Esophagus squamous epithelium (tissue), 5 donors: ENCODE results near the gene TTC3. TPM values are rescaled to one million over a fixed set of nuclear protein-coding genes. Genes with fewer than 3 reads are reported as not detected.

Experiments used
- DNase-seq: peaks from one replicate; lab custom pipeline; 2025; lab: John Stamatoyannopoulos, UW
- H3K27ac ChIP-seq, 4 donors: fragments of 200-600 bp; sonication (generic); one replicate each; pipeline ENCODE4 v1.5.1; 2016 to 2019; ENCODE audit warnings: mild to moderate bottlenecking in 1 of 4
- H3K27me3 ChIP-seq, 4 donors: fragments of 200-600 bp; sonication (generic); 1 replicate in 3 of 4; 2 replicates in 1 of 4; pipeline versions ENCODE4 v1.5.1 to v1.6.0; 2017 to 2021; ENCODE audit warnings: antibody characterized with exemption in 1 of 4
- H3K36me3 ChIP-seq, 3 donors: fragments of 200-600 bp; sonication (generic); one replicate each; pipeline ENCODE4 v1.5.1; 2016 to 2019
- H3K4me1 ChIP-seq, 3 donors: fragments of 200-600 bp; sonication (generic); one replicate each; pipeline ENCODE4 v1.5.1; 2017 to 2019
- H3K4me3 ChIP-seq, 4 donors: fragments of 200-600 bp; sonication (generic); 1 replicate in 3 of 4; 2 replicates in 1 of 4; pipeline ENCODE4 v1.5.1; 2016 to 2019; ENCODE audit warnings: mild to moderate bottlenecking in 2 of 4, moderate library complexity in 1 of 4
- H3K9me3 ChIP-seq, 3 donors: fragments of 200-600 bp; sonication (generic); one replicate each; pipeline ENCODE4 v1.5.1; 2016 to 2019
- POLR2A ChIP-seq, 4 donors: fragments of 450-650 bp; IDR thresholded peaks; one replicate each; pipeline ENCODE4 v1.6.1; 2017; ENCODE audit warnings: antibody characterized with exemption in 4 of 4, mild to moderate bottlenecking in 4 of 4, moderate library complexity in 3 of 4
- WGBS, 2 donors: methylation state at CpG; one replicate each; pipeline ENCODE4 v1.1.5; 2018; 5-methylcytosine and 5-hydroxymethylcytosine counted together
- intact Hi-C: fragments of 100-400 bp; cut with DNase I; formaldehyde crosslinking; loops from one replicate; pipeline ENCODE4 v1.15.0; 2022
- total RNA-seq, 4 donors: library from RNA; depleted of rRNA; stranded (reverse); fragments of >200 nt; gene quantifications; one replicate each; pipeline ENCODE4 v1.1.0, GENCODE V29; 2016
- TF ChIP-seq, protein P1 (sequence below), 6 experiments: fragments of 450-650 bp in 4 of 6; fragments of 200-600 bp in 2 of 6; sonication (generic) in 2 of 6; IDR thresholded peaks; one replicate each; pipeline ENCODE4 v1.5.1; 2016 to 2019; ENCODE audit warnings: antibody characterized with exemption in 6 of 6, mild to moderate bottlenecking in 4 of 6, moderate library complexity in 4 of 6
- donor health status: DM: yes; HTN: yes; CAD: no.

The TTC3 gene
- total RNA-seq, 4 donors from 2014 or later: 41.2 to 80.1 (median 64.1) TPM

DNA sequence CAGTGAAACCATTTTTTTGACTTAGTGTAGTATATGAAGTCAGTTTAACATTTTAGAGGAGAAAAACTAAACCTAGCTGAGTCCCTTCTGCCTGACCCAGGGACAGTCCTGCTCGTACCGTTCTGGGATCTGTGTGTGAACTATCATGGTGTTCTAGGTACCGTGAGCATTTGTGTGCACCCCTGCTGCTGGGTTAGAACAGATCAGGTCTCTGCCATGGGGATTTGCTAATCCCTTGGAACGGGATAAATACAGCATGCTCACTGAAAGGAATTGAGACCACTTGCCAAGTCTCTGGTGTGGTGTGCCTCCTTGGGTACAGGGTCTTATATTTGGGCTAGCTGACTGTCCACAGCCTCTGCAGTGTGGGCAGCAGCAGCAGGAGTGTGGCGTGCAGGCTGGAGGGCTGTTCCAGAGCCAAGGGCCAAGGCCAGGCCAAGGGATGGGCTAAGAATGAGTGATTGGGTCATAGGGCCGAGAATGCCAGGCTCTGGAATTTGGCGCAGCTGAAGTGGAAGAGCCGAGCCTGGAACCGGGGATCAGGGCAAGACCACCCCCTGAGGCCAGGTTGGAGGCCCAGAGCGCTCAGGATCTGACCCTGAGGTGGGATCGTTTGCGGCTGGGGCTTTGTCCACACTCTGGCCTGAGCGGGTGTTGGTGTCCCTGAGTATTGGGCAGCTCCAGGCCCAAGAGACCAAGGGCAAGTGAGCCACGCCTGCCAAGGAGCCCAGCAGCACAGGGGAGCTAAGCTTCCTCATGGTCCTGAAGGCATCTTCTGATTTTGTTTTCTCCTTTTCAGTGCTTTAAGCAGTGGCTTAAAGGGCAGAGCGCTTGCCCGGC is 127.8 kb downstream of the TTC3 start:
- no peak for TF ChIP-seq POLR2A (IDR thresholded peaks at IDR 0.05)
- TF ChIP-seq, protein P1, sequence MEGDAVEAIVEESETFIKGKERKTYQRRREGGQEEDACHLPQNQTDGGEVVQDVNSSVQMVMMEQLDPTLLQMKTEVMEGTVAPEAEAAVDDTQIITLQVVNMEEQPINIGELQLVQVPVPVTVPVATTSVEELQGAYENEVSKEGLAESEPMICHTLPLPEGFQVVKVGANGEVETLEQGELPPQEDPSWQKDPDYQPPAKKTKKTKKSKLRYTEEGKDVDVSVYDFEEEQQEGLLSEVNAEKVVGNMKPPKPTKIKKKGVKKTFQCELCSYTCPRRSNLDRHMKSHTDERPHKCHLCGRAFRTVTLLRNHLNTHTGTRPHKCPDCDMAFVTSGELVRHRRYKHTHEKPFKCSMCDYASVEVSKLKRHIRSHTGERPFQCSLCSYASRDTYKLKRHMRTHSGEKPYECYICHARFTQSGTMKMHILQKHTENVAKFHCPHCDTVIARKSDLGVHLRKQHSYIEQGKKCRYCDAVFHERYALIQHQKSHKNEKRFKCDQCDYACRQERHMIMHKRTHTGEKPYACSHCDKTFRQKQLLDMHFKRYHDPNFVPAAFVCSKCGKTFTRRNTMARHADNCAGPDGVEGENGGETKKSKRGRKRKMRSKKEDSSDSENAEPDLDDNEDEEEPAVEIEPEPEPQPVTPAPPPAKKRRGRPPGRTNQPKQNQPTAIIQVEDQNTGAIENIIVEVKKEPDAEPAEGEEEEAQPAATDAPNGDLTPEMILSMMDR (IDR thresholded peaks at IDR 0.05): no peak
- Histone ChIP-seq H3K27ac (no peak overlapping the region), H3K27me3 (no peaks in the 10 kb centered on the region), H3K4me3 (no peak overlapping the region), H3K36me3 (peaks cover 0 to 73% (median 5%) of the 10 kb centered on the region in 3 donors), H3K9me3 (no peaks in the 10 kb centered on the region), H3K4me1 (peaks cover 0 to 7% (median 0%) of the 10 kb centered on the region in 3 donors)
- intact Hi-C loops: no loop called here
- no peak for DNase-seq
- 93 to 96% methylated on average over 5 to 13 of the region's 16 CpGs for WGBS, 2 donors

DNA sequence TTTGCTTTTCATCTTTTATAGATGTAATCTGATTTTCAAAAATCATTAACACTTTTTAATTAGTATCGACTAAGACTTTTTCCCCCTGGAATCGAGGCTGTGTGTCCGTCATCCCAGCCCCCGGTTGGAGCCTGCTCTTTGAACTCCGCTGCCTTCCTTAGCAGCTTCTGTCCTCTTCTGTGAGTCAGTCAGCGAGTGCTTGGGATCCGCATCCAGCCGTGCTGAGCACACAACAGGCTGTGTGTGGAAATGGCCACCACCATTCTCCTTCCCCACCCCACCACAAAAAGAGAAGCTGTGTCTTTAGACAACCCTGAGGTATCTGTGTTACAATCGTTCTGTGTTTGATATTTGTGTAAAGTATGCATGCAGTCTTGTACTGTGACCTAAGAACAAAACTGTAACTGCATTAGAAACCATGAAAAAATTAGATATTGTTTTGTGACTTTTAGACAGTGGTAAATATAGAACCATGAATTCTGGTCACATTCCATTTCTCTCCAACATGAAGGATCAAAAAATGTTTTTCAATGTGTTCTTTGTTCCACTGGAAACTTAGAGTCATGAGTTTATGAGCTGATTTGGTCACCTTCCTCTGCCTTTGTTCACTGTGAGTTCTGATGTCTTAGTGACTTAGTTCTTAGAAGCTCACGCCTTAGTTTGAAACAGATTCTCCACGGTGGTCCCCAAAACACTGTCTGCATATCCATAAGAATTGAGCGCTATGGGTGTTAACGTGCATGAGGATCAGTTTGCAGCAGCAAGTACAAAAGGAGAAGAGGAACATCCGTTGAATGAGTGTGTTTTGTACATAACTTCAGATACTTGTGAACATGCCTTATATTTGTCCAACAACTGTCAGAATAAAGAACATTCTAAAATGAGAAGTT is 129.4 kb downstream of the TTC3 start:
- H3K27me3 ChIP-seq: no peaks in the 10 kb centered on the region
- H3K36me3 ChIP-seq: peaks cover 0 to 57% (median 5%) of the 10 kb centered on the region in 3 donors
- no peak overlapping the region for H3K27ac ChIP-seq
- TF ChIP-seq POLR2A (IDR thresholded peaks at IDR 0.05): no peak
- TF ChIP-seq, protein P1 (IDR thresholded peaks at IDR 0.05): no peak
- DNase-seq: no peak
- 88 to 90% methylated on average over 12 to 14 of the region's 14 CpGs for WGBS, 2 donors
- intact Hi-C loops: no loop called here
- peaks cover 0 to 12% (median 4%) of the 10 kb centered on the region in 3 donors for H3K4me1 ChIP-seq
- no peaks in the 10 kb centered on the region for H3K9me3 ChIP-seq
- H3K4me3 ChIP-seq: no peak overlapping the region

DNA sequence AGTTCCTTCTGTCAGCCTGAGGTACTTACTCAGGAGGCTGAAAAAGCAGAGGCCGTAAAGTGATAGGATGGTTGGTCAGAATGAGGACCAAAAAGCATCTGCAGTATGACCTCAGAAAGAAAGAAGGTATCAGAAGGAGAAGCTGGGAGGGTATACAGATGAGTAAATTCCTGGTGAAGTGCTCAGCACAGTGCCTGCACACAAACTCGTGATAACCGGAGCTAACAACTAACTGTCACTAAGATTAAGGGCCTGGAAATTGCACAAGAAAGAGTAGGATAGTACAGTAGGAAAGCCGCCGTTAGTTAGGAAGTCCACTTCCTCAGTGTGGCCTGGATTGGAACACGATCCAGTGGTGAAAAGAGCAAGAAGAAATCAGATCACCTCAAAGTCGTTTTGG is 131.5 kb downstream of the TTC3 start:
- H3K36me3 ChIP-seq: peaks cover 0 to 38% (median 0%) of the 10 kb centered on the region in 3 donors
- no peak overlapping the region for H3K4me3 ChIP-seq
- TF ChIP-seq, protein P1 (IDR thresholded peaks at IDR 0.05): no peak
- TF ChIP-seq POLR2A (IDR thresholded peaks at IDR 0.05): no peak
- DNase-seq: no peak
- peaks cover 0 to 18% (median 6%) of the 10 kb centered on the region in 3 donors for H3K4me1 ChIP-seq
- 66 to 72% methylated on average over 7 of the region's 7 CpGs for WGBS, 2 donors
- no peak overlapping the region for H3K27ac ChIP-seq
- no peaks in the 10 kb centered on the region for H3K9me3 ChIP-seq
- intact Hi-C loops: no loop called here
- H3K27me3 ChIP-seq: no peaks in the 10 kb centered on the region

DNA sequence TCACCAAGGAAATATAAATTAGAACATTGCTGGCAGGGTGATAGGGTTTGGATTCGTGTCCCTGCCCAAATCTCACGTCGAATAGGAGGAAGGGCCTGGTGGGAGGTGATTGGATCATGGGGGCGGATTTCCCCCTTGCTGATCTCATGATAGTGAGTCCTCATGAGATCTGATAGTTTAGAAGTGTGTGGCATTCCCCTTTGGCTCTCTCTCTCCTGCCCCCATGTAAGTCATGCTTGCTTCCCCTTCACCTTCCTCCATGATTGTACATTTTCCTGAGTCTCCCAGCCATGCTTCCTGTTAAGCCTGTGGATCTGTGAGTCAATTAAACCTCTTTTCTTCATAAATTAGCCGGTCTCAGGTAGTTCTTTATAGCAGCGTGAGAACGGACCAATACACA is 133.4 kb downstream of the TTC3 start:
- Histone ChIP-seq H3K36me3 (peaks cover 0 to 20% (median 0%) of the 10 kb centered on the region in 3 donors), H3K4me3 (no peak overlapping the region), H3K27ac (no peak overlapping the region), H3K27me3 (no peaks in the 10 kb centered on the region), H3K9me3 (no peaks in the 10 kb centered on the region), H3K4me1 (peaks cover 0 to 18% (median 6%) of the 10 kb centered on the region in 3 donors)
- intact Hi-C loops: no loop called here
- WGBS, 2 donors: 90 to 92% methylated on average over 7 of the region's 7 CpGs
- DNase-seq: no peak
- TF ChIP-seq, protein P1 (IDR thresholded peaks at IDR 0.05): no peak
- TF ChIP-seq POLR2A (IDR thresholded peaks at IDR 0.05): no peak
